ENCODE measurements around the gene KCNK2.

The KCNK2 gene

DNA sequence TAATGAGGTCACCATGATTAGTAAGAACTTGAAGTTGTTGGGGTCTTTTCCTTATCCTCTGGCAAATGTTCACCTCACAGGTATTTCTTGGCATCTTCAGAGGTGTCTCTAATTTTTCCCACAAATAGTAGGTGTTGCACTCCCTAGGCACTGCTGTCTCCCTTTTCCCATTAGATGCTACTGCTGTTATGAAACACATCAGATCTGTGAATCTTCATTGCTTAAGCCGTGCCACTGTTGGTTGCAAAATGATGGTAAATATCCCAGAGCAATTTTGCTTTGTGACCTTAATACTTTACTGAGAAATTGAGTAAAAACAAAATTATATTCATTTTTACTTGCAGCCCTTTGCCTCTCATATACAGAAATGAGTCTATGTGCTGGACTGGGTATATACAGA is 169.6 kb downstream of the KCNK2 start:
- Histone ChIP-seq H3K27ac (ENCODE audit: low read depth, low read length, severe bottlenecking) (no peak overlapping the region), H3K36me3 (ENCODE audit: control insufficient read depth, insufficient read depth, low read length) (no peaks in the 10 kb centered on the region), H3K9me3 (ENCODE audit: control insufficient read depth, low read length) (no peaks in the 10 kb centered on the region), H3K4me1 (ENCODE audit: control insufficient read depth, insufficient read depth, low read length, poor library complexity, severe bottlenecking) (no peaks in the 10 kb centered on the region), H3K4me3 (ENCODE audit: extremely low read depth, insufficient read depth, low read length, poor library complexity, severe bottlenecking) (no peak overlapping the region)
- no CpG with 5 or more reads among the region's 1 CpG for WGBS, 2 experiments (ENCODE audit: insufficient coverage in 2 of 2)

GRCh38 chr1:215256936-215257679 is 174.6 kb downstream of the KCNK2 start:
- no peak overlapping the region for H3K27ac ChIP-seq (ENCODE audit: low read depth, low read length, severe bottlenecking)
- 88 to 100% methylated on average over 2 of the region's 3 CpGs for WGBS, 2 experiments (ENCODE audit: insufficient coverage in 2 of 2)
- H3K9me3 ChIP-seq (ENCODE audit: control insufficient read depth, low read length) = no peaks in the 10 kb centered on the region

DNA sequence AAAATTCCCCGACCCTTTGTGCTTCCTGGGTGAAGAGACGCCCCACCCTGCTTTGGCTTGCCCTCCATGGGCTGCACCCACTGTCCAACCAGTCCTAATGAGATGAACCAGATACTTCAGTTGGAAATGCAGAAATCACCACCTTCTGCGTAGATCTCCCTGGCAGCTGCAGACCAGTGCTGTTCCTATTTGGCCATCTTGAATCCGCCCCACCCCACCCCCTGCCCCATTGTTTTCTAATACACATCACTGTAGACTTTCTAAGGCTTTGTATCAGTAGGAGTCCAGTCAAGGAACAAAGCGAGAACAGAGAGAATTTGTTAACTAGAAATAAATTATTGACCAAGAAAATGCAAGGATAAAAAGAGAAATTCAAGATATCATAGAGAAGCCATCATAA is 178.2 kb downstream of the KCNK2 start:
- Histone ChIP-seq H3K4me1 (ENCODE audit: control insufficient read depth, insufficient read depth, low read length, poor library complexity, severe bottlenecking) (no peaks in the 10 kb centered on the region), H3K27ac (ENCODE audit: low read depth, low read length, severe bottlenecking) (no peak overlapping the region), H3K36me3 (ENCODE audit: control insufficient read depth, insufficient read depth, low read length) (no peaks in the 10 kb centered on the region), H3K9me3 (ENCODE audit: control insufficient read depth, low read length) (no peaks in the 10 kb centered on the region), H3K4me3 (ENCODE audit: extremely low read depth, insufficient read depth, low read length, poor library complexity, severe bottlenecking) (no peak overlapping the region)
- 95 to 100% methylated on average over 2 to 3 of the region's 5 CpGs for WGBS, 2 experiments (ENCODE audit: insufficient coverage in 2 of 2)

More at GRCh38 chr1:215256936-215257679, 174.6 kb downstream of the KCNK2 start:
- H3K36me3 ChIP-seq (ENCODE audit: control insufficient read depth, insufficient read depth, low read length) = no peaks in the 10 kb centered on the region
- H3K4me3 ChIP-seq (ENCODE audit: extremely low read depth, insufficient read depth, low read length, poor library complexity, severe bottlenecking) = no peak overlapping the region
- H3K4me1 ChIP-seq (ENCODE audit: control insufficient read depth, insufficient read depth, low read length, poor library complexity, severe bottlenecking) = no peaks in the 10 kb centered on the region

- no peak overlapping the region for H3K27ac ChIP-seq (ENCODE audit: low read depth, low read length, severe bottlenecking)
- no peaks in the 10 kb centered on the region for H3K36me3 ChIP-seq (ENCODE audit: control insufficient read depth, insufficient read depth, low read length)
- no peak overlapping the region for H3K4me3 ChIP-seq (ENCODE audit: extremely low read depth, insufficient read depth, low read length, poor library complexity, severe bottlenecking)
- no peaks in the 10 kb centered on the region for H3K4me1 ChIP-seq (ENCODE audit: control insufficient read depth, insufficient read depth, low read length, poor library complexity, severe bottlenecking)
- WGBS, 2 experiments (ENCODE audit: insufficient coverage in 2 of 2) = 100% methylated on average over 1 of the region's 1 CpG; no CpG with 5 or more reads in 1 of the 2 experiments
- no peaks in the 10 kb centered on the region for H3K9me3 ChIP-seq (ENCODE audit: control insufficient read depth, low read length)
Measured at GRCh38 chr1:215262106-215262505, 179.6 kb downstream of the KCNK2 start.

DNA sequence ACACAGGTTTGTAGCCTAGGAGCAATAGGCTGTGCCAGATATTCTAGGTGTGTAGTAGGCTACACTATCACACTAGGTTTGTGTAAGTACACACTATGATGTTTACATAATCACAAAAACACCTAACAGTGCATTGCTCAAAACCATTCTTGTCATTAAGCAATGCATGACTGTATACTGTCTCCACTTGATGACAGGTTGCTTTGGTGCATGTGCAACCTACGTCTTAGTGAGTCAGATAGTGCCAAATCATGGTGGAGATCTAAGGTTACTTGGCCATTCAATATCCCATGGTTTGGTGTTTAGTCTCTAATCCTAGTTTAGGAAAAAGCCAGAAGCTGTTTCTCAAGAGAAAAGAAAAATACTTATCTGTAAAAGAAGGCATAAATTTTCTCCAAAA is 181.1 kb downstream of the KCNK2 start:
- WGBS, 2 experiments (ENCODE audit: insufficient coverage in 2 of 2) = 88 to 100% methylated on average over 1 of the region's 1 CpG
- no peaks in the 10 kb centered on the region for H3K9me3 ChIP-seq (ENCODE audit: control insufficient read depth, low read length)
- H3K4me3 ChIP-seq (ENCODE audit: extremely low read depth, insufficient read depth, low read length, poor library complexity, severe bottlenecking) = no peak overlapping the region
- H3K27ac ChIP-seq (ENCODE audit: low read depth, low read length, severe bottlenecking) = no peak overlapping the region
- H3K4me1 ChIP-seq (ENCODE audit: control insufficient read depth, insufficient read depth, low read length, poor library complexity, severe bottlenecking) = no peaks in the 10 kb centered on the region
- H3K36me3 ChIP-seq (ENCODE audit: control insufficient read depth, insufficient read depth, low read length) = no peaks in the 10 kb centered on the region

- Histone ChIP-seq H3K4me1 (ENCODE audit: control insufficient read depth, insufficient read depth, low read length, poor library complexity, severe bottlenecking) (no peaks in the 10 kb centered on the region), H3K36me3 (ENCODE audit: control insufficient read depth, insufficient read depth, low read length) (no peaks in the 10 kb centered on the region), H3K4me3 (ENCODE audit: extremely low read depth, insufficient read depth, low read length, poor library complexity, severe bottlenecking) (no peak overlapping the region), H3K27ac (ENCODE audit: low read depth, low read length, severe bottlenecking) (no peak overlapping the region), H3K9me3 (ENCODE audit: control insufficient read depth, low read length) (no peaks in the 10 kb centered on the region)
- 83% methylated on average over 1 of the region's 3 CpGs; no CpG with 5 or more reads in 1 of the 2 experiments for WGBS, 2 experiments (ENCODE audit: insufficient coverage in 2 of 2)
Measured at GRCh38 chr1:215264649-215265048, 182.1 kb downstream of the KCNK2 start.

DNA sequence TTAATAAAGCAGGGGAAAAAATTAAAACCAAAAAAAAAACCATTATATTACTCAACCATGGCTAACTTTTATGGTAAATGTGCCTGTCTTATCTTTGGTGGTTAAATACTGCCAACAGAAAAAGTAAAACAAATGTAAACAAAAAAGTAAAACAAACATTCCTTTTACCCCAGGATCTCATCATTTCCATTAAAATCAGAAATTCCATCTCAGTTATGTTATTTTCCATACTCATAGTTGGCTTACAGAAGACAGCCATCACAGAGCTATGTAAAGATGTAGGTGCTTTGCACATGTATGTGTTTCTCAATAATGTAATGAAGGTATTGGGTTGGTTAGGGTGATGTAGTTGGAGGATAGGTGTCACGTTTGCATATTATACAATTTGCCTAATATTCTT is 185.0 kb downstream of the KCNK2 start:
- no CpG with 5 or more reads among the region's 1 CpG for WGBS, 2 experiments (ENCODE audit: insufficient coverage in 2 of 2)

GRCh38 chr1:215269955-215270354 is 187.4 kb downstream of the KCNK2 start:
- H3K9me3 ChIP-seq (ENCODE audit: control insufficient read depth, low read length) = no peaks in the 10 kb centered on the region
- 100% methylated on average over 1 of the region's 3 CpGs; no CpG with 5 or more reads in 1 of the 2 experiments for WGBS, 2 experiments (ENCODE audit: insufficient coverage in 2 of 2)
- no peaks in the 10 kb centered on the region for H3K36me3 ChIP-seq (ENCODE audit: control insufficient read depth, insufficient read depth, low read length)
- H3K4me3 ChIP-seq (ENCODE audit: extremely low read depth, insufficient read depth, low read length, poor library complexity, severe bottlenecking) = no peak overlapping the region
- H3K27ac ChIP-seq (ENCODE audit: low read depth, low read length, severe bottlenecking) = no peak overlapping the region
- peaks cover 3% of the 10 kb centered on the region for H3K4me1 ChIP-seq (ENCODE audit: control insufficient read depth, insufficient read depth, low read length, poor library complexity, severe bottlenecking)

More for the DNA sequence above, 185.0 kb downstream of the KCNK2 start:
- H3K36me3 ChIP-seq (ENCODE audit: control insufficient read depth, insufficient read depth, low read length) = no peaks in the 10 kb centered on the region
- no peaks in the 10 kb centered on the region for H3K9me3 ChIP-seq (ENCODE audit: control insufficient read depth, low read length)
- no peaks in the 10 kb centered on the region for H3K4me1 ChIP-seq (ENCODE audit: control insufficient read depth, insufficient read depth, low read length, poor library complexity, severe bottlenecking)
- no peak overlapping the region for H3K4me3 ChIP-seq (ENCODE audit: extremely low read depth, insufficient read depth, low read length, poor library complexity, severe bottlenecking)
- H3K27ac ChIP-seq (ENCODE audit: low read depth, low read length, severe bottlenecking) = no peak overlapping the region

- H3K4me1 ChIP-seq (ENCODE audit: control insufficient read depth, insufficient read depth, low read length, poor library complexity, severe bottlenecking) = peaks cover 3% of the 10 kb centered on the region
- 100% methylated on average over 1 of the region's 5 CpGs for WGBS, 2 experiments (ENCODE audit: insufficient coverage in 2 of 2)
- H3K36me3 ChIP-seq (ENCODE audit: control insufficient read depth, insufficient read depth, low read length) = no peaks in the 10 kb centered on the region
- no peaks in the 10 kb centered on the region for H3K9me3 ChIP-seq (ENCODE audit: control insufficient read depth, low read length)
- H3K27ac ChIP-seq (ENCODE audit: low read depth, low read length, severe bottlenecking) = no peak overlapping the region
- H3K4me3 ChIP-seq (ENCODE audit: extremely low read depth, insufficient read depth, low read length, poor library complexity, severe bottlenecking) = no peak overlapping the region
Measured at GRCh38 chr1:215273838-215274516, 191.4 kb downstream of the KCNK2 start.

DNA sequence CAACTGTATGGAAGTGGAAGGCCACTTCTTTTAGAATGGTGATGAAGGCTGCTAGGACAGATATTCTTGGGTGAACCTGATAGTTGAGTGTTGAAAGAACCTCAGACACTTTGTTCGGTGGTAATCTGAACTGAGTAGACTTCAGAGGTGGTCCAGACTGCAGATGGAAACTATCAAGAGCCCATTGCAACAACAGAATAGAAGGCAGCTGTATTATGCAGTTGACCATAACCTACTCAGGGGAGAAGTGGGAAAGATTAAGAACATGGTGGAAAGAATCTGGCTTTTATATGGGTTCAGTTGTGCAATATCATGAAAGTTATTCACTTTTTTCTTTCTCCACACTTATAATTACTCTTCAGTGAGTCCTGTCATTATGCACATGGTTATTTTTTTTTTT is 194.0 kb downstream of the KCNK2 start:
- Histone ChIP-seq H3K4me3 (ENCODE audit: extremely low read depth, insufficient read depth, low read length, poor library complexity, severe bottlenecking) (no peak overlapping the region), H3K36me3 (ENCODE audit: control insufficient read depth, insufficient read depth, low read length) (no peaks in the 10 kb centered on the region), H3K27ac (ENCODE audit: low read depth, low read length, severe bottlenecking) (no peak overlapping the region), H3K4me1 (ENCODE audit: control insufficient read depth, insufficient read depth, low read length, poor library complexity, severe bottlenecking) (peaks cover 7% of the 10 kb centered on the region), H3K9me3 (ENCODE audit: control insufficient read depth, low read length) (no peaks in the 10 kb centered on the region)
- 91% methylated on average over 1 of the region's 1 CpG; no CpG with 5 or more reads in 1 of the 2 experiments for WGBS, 2 experiments (ENCODE audit: insufficient coverage in 2 of 2)

DNA sequence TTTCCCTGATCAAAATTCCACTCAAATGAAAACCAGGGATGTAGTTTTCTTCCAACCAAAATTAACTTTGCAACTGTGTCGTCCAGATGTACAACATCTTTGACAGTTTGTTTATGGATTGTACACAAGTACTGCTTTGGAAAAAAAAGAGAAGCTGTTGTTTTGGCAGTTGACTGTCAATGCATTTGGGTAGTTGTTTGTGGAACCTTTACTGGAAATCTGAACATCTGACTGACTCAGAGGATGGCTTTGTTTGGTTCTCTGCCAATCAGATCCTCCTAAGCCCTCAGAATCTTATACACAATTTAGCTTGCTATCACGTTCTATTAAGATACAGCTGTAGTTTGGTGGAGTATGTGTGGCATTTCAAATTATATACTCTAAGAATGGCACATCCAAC is 195.0 kb downstream of the KCNK2 start:
- H3K4me1 ChIP-seq (ENCODE audit: control insufficient read depth, insufficient read depth, low read length, poor library complexity, severe bottlenecking) = peaks cover 16% of the 10 kb centered on the region
- H3K4me3 ChIP-seq (ENCODE audit: extremely low read depth, insufficient read depth, low read length, poor library complexity, severe bottlenecking) = no peak overlapping the region
- 100% methylated on average over 1 of the region's 2 CpGs for WGBS, 2 experiments (ENCODE audit: insufficient coverage in 2 of 2)
- H3K9me3 ChIP-seq (ENCODE audit: control insufficient read depth, low read length) = no peaks in the 10 kb centered on the region
- H3K36me3 ChIP-seq (ENCODE audit: control insufficient read depth, insufficient read depth, low read length) = no peaks in the 10 kb centered on the region
- no peak overlapping the region for H3K27ac ChIP-seq (ENCODE audit: low read depth, low read length, severe bottlenecking)

All from mesodermal cell (in vitro differentiated cells).